GM21423 (cell line): Measurements from ENCODE around the gene ASGR1.
A peak's percentile ranks its signal among the peaks of the same experiment; 100 is the strongest.

Source experiments
- ATAC-seq: cut with Tn5 transposase; IDR thresholded peaks from one replicate; pipeline ENCODE4 v1.9.1; 2021; ENCODE audit warnings: mild to moderate bottlenecking, moderate library complexity; ENCODE audit not compliant: unreplicated experiment

Gene ASGR1

DNA sequence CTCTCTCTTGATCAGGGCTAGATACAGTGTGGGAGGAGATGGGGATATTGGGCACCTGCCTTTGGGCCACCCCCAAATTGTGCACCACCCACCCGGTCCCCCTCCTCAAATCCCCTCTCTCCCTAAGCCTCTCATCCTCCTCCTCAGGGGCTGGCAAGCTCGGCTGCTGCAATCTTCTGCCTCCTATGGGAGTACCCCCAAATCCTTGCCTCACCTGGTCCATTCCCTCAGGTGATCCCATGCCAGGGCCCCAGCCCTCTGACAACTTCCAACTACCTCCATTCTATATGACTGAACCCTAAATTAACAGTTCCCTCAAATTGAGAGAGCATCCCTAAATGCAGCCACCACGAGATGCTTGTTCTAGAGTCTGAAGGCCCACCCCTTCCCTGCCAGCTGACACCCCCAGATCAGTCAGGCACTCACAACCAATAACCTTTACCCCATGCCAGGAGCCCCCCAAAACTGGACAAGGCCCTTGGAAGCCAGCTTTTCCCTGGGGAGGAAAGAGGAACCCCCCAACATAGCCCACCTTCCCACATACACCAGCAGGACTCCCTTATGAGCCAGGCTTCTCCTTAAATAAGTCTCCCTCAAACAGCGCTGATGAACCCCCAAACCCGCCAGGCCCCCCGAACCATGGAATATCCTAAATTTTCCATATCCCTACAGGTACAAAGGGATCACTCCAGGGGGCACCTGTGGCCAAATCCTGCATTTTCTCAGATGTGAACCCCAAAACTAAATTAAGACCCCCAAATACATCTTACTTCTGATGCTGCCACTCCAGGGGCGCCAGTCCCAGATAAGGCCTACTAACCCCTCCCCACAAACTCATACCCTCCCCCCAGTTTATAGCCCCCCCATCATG is 37.3 kb upstream of the ASGR1 start:
- ATAC-seq = no peak

DNA sequence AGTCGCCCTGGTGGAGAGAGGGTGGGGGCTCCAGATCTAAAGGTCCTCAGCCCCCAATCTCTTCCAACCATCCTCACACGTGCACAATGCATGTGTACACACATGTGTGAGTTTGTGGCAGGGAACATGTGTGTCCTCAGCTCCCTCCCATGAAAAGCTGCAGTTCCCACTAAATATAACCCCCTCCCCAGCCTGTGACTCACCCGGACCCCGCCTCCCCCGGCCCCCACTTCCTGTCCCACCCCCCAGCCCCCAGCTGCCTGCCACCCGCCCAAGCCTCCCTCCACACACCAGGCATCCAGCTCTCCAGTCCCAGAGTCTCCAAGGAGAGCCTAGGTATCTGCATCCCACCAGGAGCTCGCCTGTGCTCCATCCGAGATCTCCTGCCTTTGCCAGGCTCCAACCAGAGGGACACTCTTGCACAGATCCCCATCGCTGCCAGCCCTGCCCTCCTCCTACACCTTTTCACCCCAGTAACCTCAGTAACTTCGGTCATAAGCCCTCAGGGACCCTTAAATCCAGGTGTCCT is 36.5 kb upstream of the ASGR1 start:
- ATAC-seq = no peak

DNA sequence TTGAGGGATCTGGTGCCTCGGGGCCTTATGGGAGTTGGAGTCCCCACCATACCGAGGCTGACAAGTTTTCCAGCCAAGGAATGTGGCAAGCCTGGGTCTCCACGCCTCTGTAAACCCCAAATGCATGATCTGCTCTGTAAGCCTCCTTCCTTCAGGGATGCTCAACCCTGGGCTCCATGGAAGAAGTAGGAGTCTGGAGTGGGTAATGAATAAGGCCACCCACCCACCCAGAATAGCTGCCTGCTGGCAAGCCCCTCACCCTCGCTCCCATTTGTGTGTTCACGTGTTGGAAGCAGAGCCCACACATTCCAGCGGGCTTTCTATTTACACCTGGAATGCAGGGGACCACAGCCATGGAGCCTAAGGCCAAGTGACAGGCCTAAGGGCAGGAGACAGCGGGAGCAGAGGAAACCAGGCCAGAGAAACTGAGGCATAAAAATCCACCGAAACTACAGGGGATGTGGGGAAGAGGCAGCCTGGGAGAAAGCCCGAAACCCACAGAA is 36.0 kb upstream of the ASGR1 start:
- no peak for ATAC-seq

- ATAC-seq = peak; percentile 79
Observed at GRCh38 chr17:7214300-7215135, 35.3 kb upstream of the ASGR1 start.

- ATAC-seq = peak; percentile 4
Observed at GRCh38 chr17:7213895-7214299, 34.7 kb upstream of the ASGR1 start.

DNA sequence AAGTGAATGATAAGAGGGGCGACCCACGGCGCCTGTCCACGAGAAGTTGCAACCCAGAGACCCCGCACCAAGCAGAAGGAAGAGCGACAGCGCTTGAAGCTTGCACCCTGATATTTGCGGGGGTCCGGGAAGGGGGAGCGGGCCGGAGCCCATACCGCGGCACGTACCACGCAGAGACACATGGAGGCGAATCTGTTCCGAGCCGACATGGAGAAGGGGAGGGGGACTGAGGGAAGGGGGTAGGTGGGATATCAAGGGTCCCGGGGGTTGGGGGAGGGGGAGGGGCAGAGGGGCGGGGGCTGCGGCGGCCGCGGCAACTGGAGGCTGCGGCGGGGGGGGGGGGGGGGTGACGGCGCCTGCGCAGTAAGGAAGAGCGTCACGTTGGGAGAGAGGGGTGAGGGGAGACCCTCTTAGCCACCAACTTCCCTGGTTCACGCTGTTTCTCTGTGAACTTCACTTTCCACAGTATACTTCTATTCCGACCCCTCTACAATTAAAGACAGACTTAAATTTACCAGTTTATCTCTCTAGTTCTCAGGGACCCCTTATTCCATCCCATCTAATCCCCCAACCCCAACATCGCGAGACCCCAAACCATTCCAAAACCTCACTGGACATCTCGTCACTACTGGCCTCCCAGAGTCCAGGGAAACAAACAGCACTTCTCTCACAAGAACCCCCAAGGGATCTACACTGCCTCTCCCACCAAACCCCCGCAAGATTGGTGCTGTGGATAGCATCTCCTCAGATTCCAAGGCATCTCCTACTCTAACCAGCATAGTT is 32.5 kb upstream of the ASGR1 start:
- no peak for ATAC-seq

- ATAC-seq = no peak
Observed at GRCh38 chr17:7208754-7209460, 29.7 kb upstream of the ASGR1 start.

DNA sequence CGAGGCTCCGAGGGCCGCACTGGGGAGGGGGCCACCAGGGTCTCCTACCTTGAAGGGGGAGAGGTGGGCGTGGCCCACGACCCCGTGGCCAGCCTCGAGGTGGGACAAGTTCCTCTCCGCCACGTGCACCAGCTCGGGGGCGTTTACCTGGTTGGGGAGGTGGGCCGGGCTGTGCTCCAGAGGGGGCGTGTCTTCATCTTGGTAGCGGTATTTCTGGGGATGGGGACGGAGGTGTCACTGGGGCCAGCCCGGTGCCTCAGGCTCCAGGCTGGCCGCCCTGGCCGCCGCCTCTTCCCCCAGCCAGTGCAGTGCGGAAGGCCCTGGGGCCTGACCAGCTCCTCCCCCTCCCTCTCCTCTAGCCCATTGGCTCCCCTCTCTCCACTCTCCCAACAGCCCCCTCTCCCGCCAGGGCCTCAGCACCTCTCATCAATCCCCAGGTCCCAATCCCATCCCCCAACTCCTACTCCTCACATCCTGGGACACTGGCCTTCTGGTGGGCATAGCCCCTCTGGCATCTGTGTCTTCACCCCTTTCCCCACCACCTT is 28.9 kb upstream of the ASGR1 start:
- no peak for ATAC-seq

GRCh38 chr17:7207120-7208001 is 28.2 kb upstream of the ASGR1 start:
- ATAC-seq = no peak

DNA sequence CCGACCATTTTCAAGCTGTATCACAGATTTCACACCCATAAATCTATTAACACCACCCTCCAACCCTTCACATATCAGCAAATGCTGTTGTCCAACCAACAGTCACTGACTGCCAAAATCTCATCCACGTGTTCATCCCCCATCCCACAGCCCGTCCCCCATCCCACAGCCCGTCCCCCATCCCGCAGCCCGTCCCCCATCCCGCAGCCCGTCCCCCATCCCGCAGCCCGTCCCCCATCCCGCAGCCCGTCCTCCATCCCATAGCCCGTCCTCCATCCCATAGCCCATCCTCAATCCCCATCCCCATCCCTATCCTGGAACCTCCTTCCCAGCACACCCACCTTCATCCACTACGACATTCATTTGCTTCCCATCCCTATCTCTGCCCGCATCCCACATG is 26.4 kb upstream of the ASGR1 start:
- ATAC-seq = no peak

- peak; percentile 80 for ATAC-seq
Observed at GRCh38 chr17:7204828-7205461, 25.8 kb upstream of the ASGR1 start.

GRCh38 chr17:7204336-7204735 is 25.2 kb upstream of the ASGR1 start:
- no peak for ATAC-seq

DNA sequence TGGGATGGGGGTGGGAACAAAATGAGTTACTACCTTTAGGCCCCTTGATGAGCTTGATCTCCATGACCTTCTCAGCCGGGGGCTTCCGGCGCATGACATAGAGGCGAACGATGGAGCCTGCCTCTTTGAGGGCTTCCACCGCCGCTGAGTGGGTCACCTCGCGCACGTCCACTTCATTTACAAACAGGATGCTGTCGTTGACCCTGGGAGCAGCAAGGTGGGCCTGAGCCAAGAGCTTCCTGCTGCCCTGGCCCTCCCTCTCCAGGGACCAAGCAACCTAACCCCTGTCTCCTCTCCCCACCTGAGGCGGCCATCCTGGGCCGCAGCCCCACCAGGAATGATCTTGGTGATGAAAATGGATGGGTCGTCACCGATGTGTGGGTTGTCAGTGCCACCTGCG is 24.2 kb upstream of the ASGR1 start:
- ATAC-seq = no peak

GRCh38 chr17:7196651-7197401 is 17.7 kb upstream of the ASGR1 start:
- ATAC-seq = no peak

GRCh38 chr17:7195971-7196370 is 16.8 kb upstream of the ASGR1 start:
- no peak for ATAC-seq

DNA sequence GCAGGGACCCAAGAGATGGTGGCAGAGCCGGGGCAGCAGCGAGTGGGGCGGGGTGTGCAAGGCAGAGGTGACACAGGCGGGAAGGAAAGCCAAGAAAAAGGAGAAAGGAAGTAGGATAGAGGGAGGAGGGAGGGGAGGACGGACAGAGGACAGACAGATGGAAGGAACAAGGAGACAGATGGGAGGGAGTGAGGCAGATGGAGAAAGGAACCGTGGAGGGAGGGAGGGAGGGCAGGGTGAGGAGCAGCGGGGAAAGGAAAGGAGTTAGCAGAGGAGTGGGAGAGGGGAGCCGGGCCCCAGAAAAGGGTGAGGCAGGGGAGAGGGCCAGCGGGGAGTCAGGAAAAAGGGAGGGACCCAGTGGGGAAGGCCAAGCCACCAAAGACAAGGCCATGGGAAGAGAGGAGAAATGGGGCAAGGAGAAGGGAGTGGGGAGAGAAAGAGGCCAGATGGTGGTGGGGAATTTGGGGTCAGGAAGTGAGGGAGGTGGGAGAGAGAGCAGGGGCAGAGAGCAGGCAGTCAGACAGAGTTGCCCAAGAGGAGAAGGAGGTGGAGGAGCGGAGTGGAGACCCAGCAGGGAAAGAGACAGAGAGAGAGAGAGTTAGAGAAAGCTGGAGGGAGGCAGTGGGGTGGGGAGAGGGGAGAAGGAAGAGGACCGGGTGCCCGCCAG is 13.2 kb upstream of the ASGR1 start:
- ATAC-seq = no peak

- no peak for ATAC-seq
Observed at GRCh38 chr17:7191571-7192270, 12.6 kb upstream of the ASGR1 start.
